Peyer's patch (tissue), 4 donors: ENCODE results near the gene MACROH2A1. TPM values are rescaled to one million over a fixed set of nuclear protein-coding genes. Genes with fewer than 3 reads are reported as not detected.

Source experiments
- DNase-seq, 3 donors: peaks; one replicate each; pipeline ENCODE4 v3.0.0-alpha.2; 2017 to 2019
- H3K27ac ChIP-seq, 4 donors: fragments of 200-600 bp; sonication (generic); one replicate each; pipeline ENCODE4 v1.5.1; 2016 to 2019
- H3K27me3 ChIP-seq, 2 donors: fragments of 200-600 bp; sonication (generic); one replicate each; pipeline ENCODE4 v1.5.1; 2019
- H3K36me3 ChIP-seq, 3 donors: fragments of 200-600 bp; sonication (generic); one replicate each; pipeline ENCODE4 v1.5.1; 2016 to 2019
- H3K4me1 ChIP-seq, 4 donors: fragments of 200-600 bp; sonication (generic); one replicate each; pipeline ENCODE4 v1.5.1; 2016 to 2019
- H3K4me3 ChIP-seq, 4 donors: fragments of 200-600 bp; sonication (generic); 1 replicate in 3 of 4; 2 replicates in 1 of 4; pipeline ENCODE4 v1.5.1; 2016 to 2019; ENCODE audit warnings: mild to moderate bottlenecking in 1 of 4
- H3K9me3 ChIP-seq, 4 donors: fragments of 200-600 bp; sonication (generic); one replicate each; pipeline ENCODE4 v1.5.1; 2016 to 2019; ENCODE audit warnings: mild to moderate bottlenecking in 1 of 4
- CTCF ChIP-seq, 6 experiments: fragments of 450-650 bp in 4 of 6; fragments of 200-600 bp in 2 of 6; sonication (generic) in 1 of 6; IDR thresholded peaks; one replicate each; pipeline ENCODE4 v1.5.1; 2017 to 2019; ENCODE audit warnings: antibody characterized with exemption in 6 of 6, mild to moderate bottlenecking in 3 of 6, moderate library complexity in 1 of 6
- POLR2A ChIP-seq, 2 donors: fragments of 450-650 bp; IDR thresholded peaks; one replicate each; pipeline ENCODE4 v1.5.1; 2017; ENCODE audit warnings: antibody characterized with exemption in 2 of 2, mild to moderate bottlenecking in 2 of 2, moderate library complexity in 2 of 2
- total RNA-seq, 4 donors: library from RNA; depleted of rRNA; stranded (reverse); fragments of >200 nt; gene quantifications; one replicate each; pipeline ENCODE4 v1.1.0, GENCODE V29; 2016

Gene MACROH2A1
- total RNA-seq, 4 donors from 2014 or later = 407 to 489 (median 431) TPM

DNA sequence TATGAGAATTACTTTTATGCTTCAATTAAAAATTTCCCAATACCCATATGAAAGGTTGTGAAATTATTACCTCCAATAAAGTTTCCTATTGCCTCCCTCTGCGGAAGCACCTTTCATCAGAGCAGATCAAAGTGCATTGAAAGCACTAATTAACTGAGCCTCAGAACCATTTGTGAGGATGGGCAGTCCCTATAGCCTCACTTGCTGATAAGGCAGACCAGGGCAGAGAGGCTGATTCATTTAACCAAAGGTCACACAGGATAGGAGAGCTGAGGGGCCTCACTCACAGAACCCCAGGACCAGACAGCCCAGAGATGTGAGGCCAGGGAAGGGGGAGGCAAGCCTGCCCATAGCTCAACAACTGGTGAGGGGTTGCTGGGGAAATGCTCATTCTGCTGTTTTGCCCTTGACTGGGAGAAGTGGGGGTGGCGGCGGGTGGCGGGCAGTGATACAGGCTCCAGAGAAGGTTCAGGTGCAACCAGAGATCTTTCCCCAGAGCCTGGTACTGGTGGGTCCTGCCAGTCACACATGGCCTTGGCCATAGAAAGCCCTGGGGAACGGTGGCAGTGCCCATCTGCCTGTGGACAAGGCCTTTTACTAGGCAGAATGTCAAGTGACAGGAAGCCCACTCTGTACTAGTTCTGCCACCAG lies 57.9 kb downstream of the MACROH2A1 start:
- no peaks in the 10 kb centered on the region for H3K9me3 ChIP-seq
- H3K4me3 ChIP-seq = no peak overlapping the region
- peaks cover 0 to 39% (median 7%) of the 10 kb centered on the region in 4 donors for H3K4me1 ChIP-seq
- H3K36me3 ChIP-seq = peaks cover 0 to 95% (median 0%) of the 10 kb centered on the region in 3 donors
- H3K27ac ChIP-seq = peak overlapping the region in 3 of 4 donors; percentile 36 to 81 (median 49)
- no peak for TF ChIP-seq CTCF (IDR thresholded peaks at IDR 0.05)
- TF ChIP-seq POLR2A (IDR thresholded peaks at IDR 0.05) = no peak
- no peaks in the 10 kb centered on the region for H3K27me3 ChIP-seq
- peak in 2 of 3 donors; percentile 59 to 76 for DNase-seq

DNA sequence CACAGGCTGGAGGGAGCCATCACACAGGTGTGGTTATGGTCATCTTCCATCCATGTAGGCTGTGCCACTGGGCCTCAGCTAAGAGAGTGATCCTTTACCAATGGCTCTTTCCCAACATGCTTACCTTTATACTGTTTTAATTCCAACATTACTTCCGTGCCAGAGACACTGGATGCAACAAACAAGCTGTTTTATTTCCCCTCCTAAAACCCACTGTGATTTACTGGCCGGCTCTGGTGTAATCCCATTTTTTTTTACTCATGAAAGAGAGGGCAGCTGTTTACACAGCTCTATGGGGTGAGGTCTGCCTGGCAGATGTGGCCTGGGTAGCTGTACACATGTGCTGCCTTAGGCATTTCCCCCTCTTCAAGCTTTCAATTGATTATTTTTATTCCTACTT lies 58.5 kb downstream of the MACROH2A1 start:
- Histone ChIP-seq H3K9me3 (no peaks in the 10 kb centered on the region), H3K36me3 (peaks cover 0 to 96% (median 0%) of the 10 kb centered on the region in 3 donors), H3K4me1 (peaks cover 0 to 33% (median 5%) of the 10 kb centered on the region in 4 donors), H3K4me3 (no peak overlapping the region), H3K27me3 (no peaks in the 10 kb centered on the region), H3K27ac (peak overlapping the region in 1 of 4 donors; percentile 42)
- TF ChIP-seq CTCF (IDR thresholded peaks at IDR 0.05) (no peak), POLR2A (IDR thresholded peaks at IDR 0.05) (no peak)
- peak in 2 of 3 donors; percentile 39 to 47 for DNase-seq

GRCh38 chr5:135339623-135340022 lies 59.4 kb downstream of the MACROH2A1 start:
- peak in 1 of 3 donors; percentile 29 for DNase-seq
- Histone ChIP-seq H3K27me3 (no peaks in the 10 kb centered on the region), H3K36me3 (peaks cover 0 to 95% (median 0%) of the 10 kb centered on the region in 3 donors), H3K4me1 (peaks cover 0 to 25% (median 2%) of the 10 kb centered on the region in 4 donors), H3K27ac (peak overlapping the region in 1 of 4 donors; percentile 42), H3K4me3 (no peak overlapping the region), H3K9me3 (no peaks in the 10 kb centered on the region)
- no peak for TF ChIP-seq CTCF (IDR thresholded peaks at IDR 0.05)
- TF ChIP-seq POLR2A (IDR thresholded peaks at IDR 0.05) = no peak

- peak in 1 of 3 donors; percentile 33 for DNase-seq
- no peak for TF ChIP-seq POLR2A (IDR thresholded peaks at IDR 0.05)
- TF ChIP-seq CTCF (IDR thresholded peaks at IDR 0.05) = no peak
- Histone ChIP-seq H3K4me3 (no peak overlapping the region), H3K36me3 (peaks cover 0 to 92% (median 0%) of the 10 kb centered on the region in 3 donors), H3K27ac (no peak overlapping the region), H3K4me1 (peaks cover 0 to 25% (median 2%) of the 10 kb centered on the region in 4 donors), H3K9me3 (no peaks in the 10 kb centered on the region), H3K27me3 (no peaks in the 10 kb centered on the region)
Measured at GRCh38 chr5:135339189-135339588, 59.8 kb downstream of the MACROH2A1 start.

DNA sequence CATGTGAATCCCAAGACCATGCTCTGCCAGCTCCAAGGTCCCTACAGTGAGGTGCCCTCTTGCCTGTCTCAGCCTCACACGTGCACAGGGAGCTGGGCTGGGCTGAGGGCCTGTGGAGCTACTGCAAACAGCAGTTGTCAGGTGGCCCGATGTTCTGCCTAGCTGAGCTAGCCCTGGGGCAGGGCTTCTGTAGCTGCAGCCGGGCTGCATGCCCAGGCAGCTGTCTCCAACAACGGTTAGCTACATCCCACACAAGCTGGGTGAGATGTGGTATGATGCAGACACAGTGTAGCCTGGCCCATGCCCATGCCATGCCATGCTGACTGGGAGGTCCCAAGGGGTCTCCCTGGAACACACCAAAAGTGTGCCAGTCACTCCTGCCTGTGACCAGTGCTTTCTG lies 62.0 kb downstream of the MACROH2A1 start:
- TF ChIP-seq CTCF (IDR thresholded peaks at IDR 0.05) (no peak), POLR2A (IDR thresholded peaks at IDR 0.05) (no peak)
- Histone ChIP-seq H3K27me3 (no peaks in the 10 kb centered on the region), H3K36me3 (peaks cover 0 to 81% (median 0%) of the 10 kb centered on the region in 3 donors), H3K4me3 (no peak overlapping the region), H3K27ac (no peak overlapping the region), H3K9me3 (no peaks in the 10 kb centered on the region), H3K4me1 (peaks cover 0 to 18% (median 2%) of the 10 kb centered on the region in 4 donors)
- DNase-seq = no peak
